IPS-NIHi11 (cell line): Measurements from ENCODE around the gene NCF4.

Experiments
- DNase-seq: peaks from one replicate; pipeline ENCODE4 v3.0.0; 2012; ENCODE audit warnings: mixed read lengths, low spot score

NCF4 gene

DNA sequence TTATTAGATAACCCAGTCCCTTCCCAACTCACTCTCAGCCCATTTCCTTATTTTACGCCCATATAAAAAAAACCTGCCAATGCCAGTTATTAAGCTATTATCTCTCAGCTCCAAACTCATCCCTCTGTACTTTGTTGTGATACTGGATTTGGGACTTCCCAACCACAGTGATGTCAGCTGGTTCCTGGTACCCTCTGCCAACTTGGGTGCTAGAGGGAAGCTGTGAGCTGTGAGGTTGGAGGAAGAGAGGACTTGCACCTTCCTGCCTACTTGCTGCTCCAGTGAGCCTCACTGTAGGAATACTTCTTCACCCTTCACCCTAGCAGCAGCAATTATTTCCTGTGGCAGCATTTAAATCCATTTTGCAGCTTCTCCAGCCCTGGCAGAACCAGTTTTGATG, 33.5 kb downstream of the NCF4 start:
- DNase-seq = no peak

DNA sequence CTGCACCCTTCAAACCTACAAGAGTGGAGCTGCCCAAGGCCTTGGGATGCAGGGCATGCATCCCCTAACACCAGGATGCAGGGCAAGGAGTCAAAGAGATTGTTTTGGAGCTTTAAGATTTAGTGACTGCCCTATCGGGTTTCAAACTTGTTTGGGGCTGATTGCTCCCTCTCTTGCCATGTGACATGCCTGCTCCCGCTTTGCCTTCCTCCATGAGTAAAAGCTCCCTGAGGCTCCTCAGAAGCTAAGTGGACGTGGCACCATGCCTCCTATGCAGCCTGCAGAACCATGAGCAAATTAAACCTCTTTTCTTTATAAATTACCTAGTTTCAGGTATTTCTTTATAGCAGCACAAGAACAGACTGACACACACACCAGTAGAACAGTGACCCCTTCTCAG, 36.8 kb downstream of the NCF4 start:
- DNase-seq = no peak

DNA sequence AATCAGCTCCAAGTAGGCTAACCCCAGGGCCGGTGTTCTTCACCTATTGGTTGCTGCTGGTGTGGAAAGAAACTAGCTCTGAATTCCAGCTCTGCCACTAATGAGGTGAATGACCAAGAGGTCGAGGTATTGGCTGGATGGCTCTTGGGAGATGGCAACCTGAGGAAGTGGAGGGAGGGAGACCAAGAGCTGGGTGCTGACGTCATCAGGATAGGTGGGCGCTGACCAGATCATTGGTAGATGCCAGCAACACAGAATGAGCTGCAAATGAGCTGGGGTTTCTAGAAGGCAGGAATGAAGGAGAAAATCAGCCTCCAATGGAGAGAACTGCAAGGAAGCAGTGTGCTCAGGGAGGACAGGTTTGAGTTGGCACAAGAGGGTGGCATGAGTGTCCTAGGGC, 37.9 kb downstream of the NCF4 start:
- DNase-seq = no peak

GRCh38 chr22:36899498-36899897, 38.7 kb downstream of the NCF4 start:
- no peak for DNase-seq

DNA sequence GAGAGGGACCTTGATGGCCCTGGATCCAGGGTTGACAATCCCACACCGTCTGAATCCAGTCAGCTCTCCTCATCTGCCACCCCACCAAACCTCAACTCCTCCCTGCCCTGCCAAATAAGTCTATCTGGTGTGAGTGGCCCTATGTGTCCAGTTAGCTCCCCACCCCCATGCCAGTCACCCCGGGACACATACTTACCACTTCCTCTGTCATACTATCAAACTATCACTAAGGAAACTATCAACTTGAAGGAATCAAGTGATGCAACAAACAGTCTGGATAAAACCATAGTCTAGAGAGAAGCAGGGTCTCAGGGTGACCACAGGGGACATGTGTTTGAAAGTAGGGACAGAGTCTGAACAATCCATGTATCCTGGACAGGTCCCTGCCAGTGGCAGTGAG, 39.4 kb downstream of the NCF4 start:
- no peak for DNase-seq

DNA sequence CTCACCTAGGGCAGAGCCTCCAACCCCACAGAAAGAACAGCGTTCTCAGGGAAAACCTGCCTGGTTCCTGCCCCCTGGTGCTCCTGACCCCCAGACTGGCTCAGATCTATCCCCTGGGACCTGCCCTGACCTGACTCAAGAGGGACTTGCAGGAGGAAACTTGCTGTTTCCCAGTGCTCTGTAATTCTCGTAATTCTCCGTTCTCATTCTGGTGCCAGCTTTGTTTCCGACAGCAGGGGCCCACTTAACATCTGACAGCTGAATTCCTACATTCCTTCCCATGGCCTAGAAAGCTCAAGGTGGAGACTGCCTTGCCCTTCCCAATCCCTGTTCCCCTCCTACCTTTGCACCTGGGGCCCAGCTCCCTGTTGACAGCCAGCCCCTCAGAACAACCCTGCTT, 40.1 kb downstream of the NCF4 start:
- DNase-seq = peak; percentile 83

DNA sequence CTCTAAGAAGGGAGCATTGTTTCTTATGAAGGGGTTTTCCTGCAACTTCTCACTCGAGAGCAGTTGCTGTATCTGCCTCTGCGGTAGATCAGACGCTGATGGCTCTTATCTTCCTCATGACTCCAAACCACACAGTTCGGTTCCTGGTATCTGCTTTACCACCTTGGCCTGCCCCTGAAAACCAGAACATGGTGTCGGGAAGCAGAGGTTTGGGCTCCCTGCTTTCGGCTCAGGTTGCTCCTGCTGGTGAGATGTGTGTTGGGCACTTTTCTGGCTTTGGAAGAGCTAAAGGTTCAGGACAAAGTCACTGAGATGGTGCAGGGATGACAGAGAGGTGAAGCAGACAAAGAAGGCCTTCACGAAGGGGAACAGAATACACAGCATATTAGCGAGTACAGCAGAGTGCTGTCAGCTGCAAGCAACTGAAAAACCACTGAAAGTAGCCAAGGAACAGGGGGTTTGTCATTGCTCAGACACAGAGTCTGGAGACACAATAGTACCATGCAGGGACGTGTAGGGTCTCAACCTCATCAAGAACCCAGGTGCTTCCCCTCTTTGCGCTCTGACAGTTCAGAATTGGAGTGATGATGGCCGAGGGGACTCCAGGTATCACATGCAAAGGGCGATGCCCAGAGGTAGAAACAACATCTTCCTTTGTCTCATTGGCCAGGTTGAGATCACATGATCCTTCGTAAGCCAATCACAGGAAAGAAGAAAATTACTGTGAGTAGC, 40.8 kb downstream of the NCF4 start:
- DNase-seq = no peak

DNA sequence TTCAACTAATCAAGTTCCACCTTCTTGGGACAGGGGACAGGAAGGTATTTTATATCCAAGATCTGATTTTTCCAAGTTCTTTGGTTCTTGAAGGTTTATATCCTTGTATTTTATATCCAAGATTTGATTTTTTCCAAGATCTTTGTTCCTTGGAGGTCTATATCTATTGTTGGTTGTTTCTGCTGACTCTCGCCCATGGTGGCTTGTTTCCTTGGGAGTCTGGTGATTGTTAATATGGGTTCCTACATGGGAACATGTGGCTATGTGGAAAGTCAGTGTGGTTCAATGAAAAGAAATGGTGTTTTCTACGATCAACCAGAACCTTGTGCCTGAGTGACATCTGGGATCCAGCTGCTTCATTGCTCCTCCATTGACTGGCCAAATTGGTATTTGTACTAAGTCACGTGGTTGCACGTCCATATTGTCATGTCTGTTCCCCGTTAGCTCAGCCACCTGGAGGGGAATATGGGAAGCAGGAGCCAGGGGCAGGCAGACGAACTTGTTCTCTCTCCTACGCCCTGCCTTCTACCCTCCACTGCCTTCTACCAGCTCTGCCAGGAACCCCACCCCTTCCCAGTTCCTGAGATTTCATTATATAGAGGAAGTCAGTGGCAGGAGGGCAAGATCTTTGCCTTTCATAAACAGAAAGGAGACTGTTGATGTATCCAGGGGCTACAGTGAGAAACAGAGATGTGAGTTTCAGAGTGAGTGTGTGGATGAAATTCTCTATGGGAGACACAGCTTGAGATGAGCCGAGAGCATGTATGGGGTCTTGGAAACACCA, 41.5 kb downstream of the NCF4 start:
- no peak for DNase-seq

DNA sequence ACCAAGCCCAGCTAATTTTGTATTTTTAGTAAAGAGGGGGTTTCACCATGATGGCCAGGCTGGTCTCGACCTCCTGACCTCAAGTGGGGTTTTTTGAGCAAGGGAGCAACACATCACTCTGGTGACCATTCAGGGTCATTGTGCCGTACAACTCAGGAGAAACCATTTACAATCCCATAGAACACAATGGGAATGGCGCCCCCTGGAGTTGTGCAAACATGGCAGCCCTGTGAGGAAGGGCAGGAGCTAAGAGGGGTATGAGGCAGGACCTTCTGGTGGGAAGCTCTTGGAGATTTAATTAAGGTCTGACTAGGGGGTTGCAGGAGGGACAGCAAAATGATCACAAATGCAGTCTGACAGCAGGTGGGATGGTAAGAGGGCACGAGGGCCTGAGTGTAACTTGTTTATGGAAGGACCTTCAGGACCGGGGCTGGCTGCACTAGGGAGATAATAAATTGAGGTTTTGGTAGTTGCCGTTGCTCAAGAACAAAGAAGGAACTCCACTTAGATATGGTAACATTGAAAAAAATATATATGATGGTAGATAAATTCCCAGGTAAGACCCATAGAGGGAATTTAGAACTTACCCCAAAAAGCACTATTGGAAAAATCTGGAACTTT, 43.6 kb downstream of the NCF4 start:
- no peak for DNase-seq

- DNase-seq = no peak
These were observed 46.7 kb downstream of the NCF4 start for GRCh38 chr22:36907253-36908195.

- DNase-seq = no peak
These were observed 49.7 kb downstream of the NCF4 start for GRCh38 chr22:36910461-36910860.

GRCh38 chr22:36911887-36912661, 51.3 kb downstream of the NCF4 start:
- DNase-seq = no peak

GRCh38 chr22:36912694-36913426, 52.1 kb downstream of the NCF4 start:
- DNase-seq = no peak

DNA sequence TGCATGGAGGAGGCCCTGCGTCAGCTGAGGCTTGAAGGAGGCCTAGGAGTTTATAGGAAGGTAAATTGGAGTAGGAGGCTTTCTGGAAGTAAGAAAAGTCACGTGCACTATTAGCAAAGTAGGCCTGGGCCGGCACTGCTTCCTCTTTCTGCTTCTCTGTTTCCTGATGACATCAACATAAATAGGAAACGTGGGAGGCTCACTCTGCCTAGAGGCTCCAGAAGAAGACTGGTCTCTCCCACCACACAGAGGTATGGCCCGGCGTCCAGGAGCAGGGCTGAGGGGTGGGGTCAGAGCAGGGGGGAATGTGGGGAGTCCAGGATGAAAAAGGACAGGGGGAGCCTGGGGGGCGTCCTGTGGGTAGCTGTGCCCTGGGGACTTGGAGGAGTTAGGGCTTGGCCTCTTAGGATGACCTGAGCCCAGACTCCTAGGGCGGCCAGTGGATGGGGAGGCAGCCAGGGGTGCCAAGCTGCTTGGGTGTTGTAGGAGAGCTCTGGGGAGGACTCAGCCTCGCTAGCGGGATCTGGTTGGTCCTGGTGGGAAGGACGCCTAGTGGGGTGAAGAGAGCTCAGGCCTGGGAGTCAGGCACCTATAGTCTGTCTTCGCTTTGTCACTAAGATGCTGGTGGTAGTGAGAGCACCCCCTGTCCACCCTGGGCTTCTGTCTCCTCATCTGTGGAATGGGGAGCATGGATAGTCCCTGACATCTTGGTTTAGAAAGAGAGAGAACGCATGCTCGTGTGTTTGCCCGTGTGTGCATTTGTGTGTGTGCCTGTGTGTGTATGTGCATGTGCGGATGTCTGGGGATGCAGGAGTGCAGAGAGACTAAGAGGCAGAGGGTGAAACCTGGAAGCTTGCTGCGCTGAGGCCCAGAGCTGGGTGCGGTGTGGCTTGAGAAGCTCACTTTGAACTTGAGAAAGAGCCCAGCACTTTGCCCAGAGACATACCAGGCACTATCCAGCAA, 52.9 kb downstream of the NCF4 start, which contains the start of gene CSF2RB:
Gene CSF2RB (plus strand): TSS at position 202 of the 963 bp plus-strand sequence. CDS start 8,580 bp downstream, outside the sequence.
- no peak for DNase-seq

GRCh38 chr22:36914390-36914752, 53.6 kb downstream of the NCF4 start:
- DNase-seq = no peak

DNA sequence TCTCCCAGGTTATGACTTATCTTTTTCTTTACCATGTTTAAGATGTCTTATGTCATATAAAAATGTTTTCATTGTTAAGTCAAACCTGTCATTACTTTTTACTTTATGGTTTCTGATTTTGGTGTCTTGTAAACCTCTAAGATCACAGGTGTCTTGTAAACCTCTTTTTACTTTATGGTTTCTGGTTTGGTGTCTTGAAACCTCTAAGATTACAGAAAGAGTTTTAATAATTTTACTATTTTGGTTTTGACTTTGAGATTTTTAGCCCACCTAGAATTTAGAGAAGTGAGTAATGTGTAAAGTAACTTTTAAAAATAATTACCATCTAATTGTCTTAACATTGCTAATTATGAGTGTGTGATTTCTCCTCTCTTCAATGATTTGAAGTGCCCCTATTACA, 55.2 kb downstream of the NCF4 start:
- no peak for DNase-seq

DNA sequence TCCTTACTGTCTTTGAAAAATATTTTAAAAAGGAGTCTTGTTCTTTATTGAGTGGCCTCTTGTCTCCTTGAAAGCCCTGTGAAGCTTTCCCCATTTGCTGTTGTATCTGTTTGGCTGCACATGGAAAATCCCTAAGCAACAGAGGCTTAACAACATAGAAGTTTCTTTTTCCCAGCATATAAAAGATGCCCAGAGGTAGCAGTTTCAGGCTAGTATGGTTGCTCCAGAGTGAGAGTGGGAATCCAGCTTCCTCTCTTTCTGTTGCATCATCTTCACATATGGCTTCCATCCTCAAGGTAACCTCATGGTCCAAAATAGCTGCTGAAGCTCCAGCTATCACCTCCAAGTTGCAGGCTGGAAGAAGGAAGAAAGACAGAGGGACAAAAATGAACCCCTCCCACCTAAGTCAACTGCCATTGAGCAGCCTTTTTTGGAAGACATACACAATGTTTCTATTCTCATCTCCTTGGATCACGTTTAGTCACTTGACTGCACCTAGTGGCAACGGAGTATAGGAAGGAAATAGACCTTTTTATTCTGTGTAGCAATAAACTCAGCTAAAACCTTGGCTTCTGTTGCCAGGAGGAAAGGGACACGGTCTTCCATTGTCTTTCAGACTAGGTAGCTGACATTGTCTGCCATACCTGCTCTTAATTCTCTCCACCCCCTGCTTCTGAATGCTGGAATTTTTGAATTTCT, 57.9 kb downstream of the NCF4 start:
- DNase-seq = no peak

- no peak for DNase-seq
These were observed 60.7 kb downstream of the NCF4 start for GRCh38 chr22:36921309-36922104.
